Mesendoderm (in vitro differentiated cells): Measurements from ENCODE around the gene PLEKHN1.
A peak's percentile ranks its signal among the peaks of the same experiment; 100 is the strongest.
"Not testable (repeated sequence)": the region's sequence is repeated elsewhere in the genome, so short reads cannot be mapped to it uniquely, and the experiment has no call there.

ENCODE experiments used
- DNase-seq: peaks from one replicate; pipeline ENCODE4 v3.0.0; 2013
- H2AK5ac ChIP-seq: 2 replicates; pipeline ENCODE4 v1.6.1; 2013; ENCODE audit warnings: low read length, inconsistent platforms
- H2BK120ac ChIP-seq: 2 replicates; pipeline ENCODE4 v1.6.1; 2013; ENCODE audit warnings: low read depth, mild to moderate bottlenecking, low read length, moderate library complexity, mixed read lengths
- H2BK15ac ChIP-seq: replicated peaks from 2 replicates; pipeline ENCODE4 v1.6.1; 2013; ENCODE audit warnings: low read depth, mild to moderate bottlenecking, moderate library complexity
- H2BK5ac ChIP-seq: 2 replicates; pipeline ENCODE4 v1.6.1; 2013; ENCODE audit warnings: low read length, inconsistent platforms
- H3K18ac ChIP-seq: 2 replicates; pipeline ENCODE4 v1.6.1; 2013; ENCODE audit warnings: mild to moderate bottlenecking, low read length, mixed read lengths
- H3K23ac ChIP-seq: one replicate; pipeline ENCODE4 v1.6.1; 2013; ENCODE audit warnings: low read length
- H3K27ac ChIP-seq: 2 replicates; pipeline ENCODE4 v1.5.1; 2013; ENCODE audit warnings: low read depth, mild to moderate bottlenecking, inconsistent platforms, low read length, moderate library complexity
- H3K27me3 ChIP-seq: 2 replicates; pipeline ENCODE4 v1.6.1; 2013; ENCODE audit warnings: low read length, control low read depth, mild to moderate bottlenecking, inconsistent platforms; ENCODE audit not compliant: insufficient read depth, poor library complexity
- H3K36me3 ChIP-seq: 2 replicates; pipeline ENCODE4 v1.6.1; 2013; ENCODE audit warnings: low read length, inconsistent platforms; ENCODE audit not compliant: control insufficient read depth, insufficient read depth
- H3K4ac ChIP-seq: one replicate; pipeline ENCODE4 v1.6.1; 2013; ENCODE audit warnings: low read depth, mild to moderate bottlenecking, low read length, moderate library complexity
- H3K4me1 ChIP-seq: 2 replicates; pipeline ENCODE4 v1.6.1; 2013; ENCODE audit warnings: low read depth, low read length, inconsistent platforms; ENCODE audit not compliant: control insufficient read depth
- H3K4me2 ChIP-seq: 2 replicates; pipeline ENCODE4 v1.6.1; 2013; ENCODE audit warnings: low read length
- H3K4me3 ChIP-seq: 2 replicates; pipeline ENCODE4 v1.5.1; 2013; ENCODE audit warnings: mild to moderate bottlenecking, low read length
- H3K56ac ChIP-seq: one replicate; pipeline ENCODE4 v1.6.1; 2013; ENCODE audit warnings: low read length
- H3K79me1 ChIP-seq: 2 replicates; pipeline ENCODE4 v1.6.1; 2013; ENCODE audit warnings: low read length, inconsistent platforms
- H3K79me2 ChIP-seq: 2 replicates; pipeline ENCODE4 v1.6.1; 2013; ENCODE audit warnings: mild to moderate bottlenecking, low read length; ENCODE audit not compliant: control insufficient read depth, insufficient read depth
- H3K9ac ChIP-seq: 2 replicates; pipeline ENCODE4 v1.6.1; 2013; ENCODE audit warnings: low read length, inconsistent platforms
- H4K5ac ChIP-seq: one replicate; pipeline ENCODE4 v1.6.1; 2013; ENCODE audit warnings: low read length
- H4K8ac ChIP-seq: one replicate; pipeline ENCODE4 v1.6.1; 2013; ENCODE audit warnings: low read depth, mild to moderate bottlenecking, control low read depth, low read length, moderate library complexity
- WGBS: extraction: QIAGEN DNeasy Blood & Tissue Kit; methylation state at CpG from one replicate; pipeline ENCODE4 v1.1.7; 2013; ENCODE audit warnings: low lambda C conversion rate, missing lambda C conversion rate; ENCODE audit not compliant: insufficient coverage; ENCODE audit errors: extremely low coverage; 5-methylcytosine and 5-hydroxymethylcytosine counted together

Gene PLEKHN1

DNA sequence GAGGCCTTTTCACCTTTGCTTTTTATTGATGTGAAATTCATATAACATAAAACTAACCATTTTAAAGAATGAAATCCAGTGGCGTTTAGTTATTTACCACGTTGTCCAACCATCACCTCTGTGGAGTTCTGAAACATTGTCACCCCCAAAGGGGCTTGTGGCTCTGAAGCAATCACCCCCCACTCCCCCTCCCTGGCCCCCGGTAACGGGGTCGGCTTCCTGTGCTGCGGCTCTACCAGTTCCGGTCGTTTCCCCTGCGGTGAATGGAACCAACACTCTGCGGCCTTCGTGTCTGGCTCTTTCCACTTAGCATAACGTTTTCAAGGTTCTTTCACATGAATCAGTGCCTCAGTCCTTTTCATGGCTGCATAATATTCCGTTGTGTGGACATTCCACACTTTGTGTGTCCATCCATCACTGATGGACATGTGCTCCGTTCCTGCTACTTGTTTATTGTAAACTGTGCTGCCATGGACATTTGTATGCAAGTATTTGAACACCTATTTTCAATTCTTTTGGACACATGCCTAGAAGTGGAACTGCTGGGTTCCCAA lies 45.2 kb downstream of the PLEKHN1 start:
- no peak overlapping the region for H3K4ac ChIP-seq
- no peak overlapping the region for H3K9ac ChIP-seq
- H2BK120ac ChIP-seq, result no peak overlapping the region
- H3K27me3 ChIP-seq, result no peaks in the 10 kb centered on the region
- no peaks in the 10 kb centered on the region for H3K36me3 ChIP-seq
- no peak overlapping the region for H3K23ac ChIP-seq
- no peak for DNase-seq
- no peak overlapping the region for H3K4me3 ChIP-seq
- no peaks in the 10 kb centered on the region for H3K4me1 ChIP-seq
- WGBS, result no CpG with 5 or more reads among the region's 14 CpGs
- no peak overlapping the region for H2BK5ac ChIP-seq
- H3K18ac ChIP-seq, result no peak overlapping the region
- no peak overlapping the region for H4K8ac ChIP-seq
- no peak overlapping the region for H2AK5ac ChIP-seq
- H3K27ac ChIP-seq, result no peak overlapping the region
- H3K79me1 ChIP-seq, result no peaks in the 10 kb centered on the region
- H3K79me2 ChIP-seq, result no peaks in the 10 kb centered on the region
- no peak overlapping the region for H3K4me2 ChIP-seq
- no peak overlapping the region for H2BK15ac ChIP-seq
- H3K56ac ChIP-seq, result no peak overlapping the region
- no peak overlapping the region for H4K5ac ChIP-seq

DNA sequence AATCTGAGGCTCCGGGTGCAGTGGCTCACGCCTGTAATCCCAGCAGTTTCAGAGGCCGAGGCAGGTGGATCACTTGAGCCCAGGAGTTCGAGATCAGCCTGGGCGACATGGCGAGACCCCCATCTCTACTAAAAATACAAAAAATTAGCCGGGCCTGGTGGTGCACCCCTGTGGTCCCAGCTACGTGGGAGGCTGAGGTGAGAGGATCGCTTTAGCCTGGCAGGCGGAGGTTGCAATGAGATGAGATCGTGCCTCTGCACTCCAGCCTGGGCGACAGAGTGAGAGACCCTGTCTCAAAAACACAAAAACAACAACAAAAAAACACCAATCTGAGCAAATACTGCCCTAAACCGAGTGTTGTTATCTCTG lies 46.4 kb downstream of the PLEKHN1 start:
- H2AK5ac ChIP-seq, H3K4me2 ChIP-seq, H2BK120ac ChIP-seq, H3K4ac ChIP-seq, H2BK15ac ChIP-seq, H3K27me3 ChIP-seq, H3K4me3 ChIP-seq, H2BK5ac ChIP-seq, H3K23ac ChIP-seq, H3K4me1 ChIP-seq, H3K79me2 ChIP-seq, H3K27ac ChIP-seq, H3K79me1 ChIP-seq, H3K18ac ChIP-seq, H4K5ac ChIP-seq, H3K36me3 ChIP-seq, H4K8ac ChIP-seq, DNase-seq: not testable (repeated sequence)
- WGBS, result no CpG with 5 or more reads among the region's 13 CpGs
- Histone ChIP-seq H3K56ac (peak overlapping the region; percentile 81), H3K9ac (peak overlapping the region; percentile 72)

DNA sequence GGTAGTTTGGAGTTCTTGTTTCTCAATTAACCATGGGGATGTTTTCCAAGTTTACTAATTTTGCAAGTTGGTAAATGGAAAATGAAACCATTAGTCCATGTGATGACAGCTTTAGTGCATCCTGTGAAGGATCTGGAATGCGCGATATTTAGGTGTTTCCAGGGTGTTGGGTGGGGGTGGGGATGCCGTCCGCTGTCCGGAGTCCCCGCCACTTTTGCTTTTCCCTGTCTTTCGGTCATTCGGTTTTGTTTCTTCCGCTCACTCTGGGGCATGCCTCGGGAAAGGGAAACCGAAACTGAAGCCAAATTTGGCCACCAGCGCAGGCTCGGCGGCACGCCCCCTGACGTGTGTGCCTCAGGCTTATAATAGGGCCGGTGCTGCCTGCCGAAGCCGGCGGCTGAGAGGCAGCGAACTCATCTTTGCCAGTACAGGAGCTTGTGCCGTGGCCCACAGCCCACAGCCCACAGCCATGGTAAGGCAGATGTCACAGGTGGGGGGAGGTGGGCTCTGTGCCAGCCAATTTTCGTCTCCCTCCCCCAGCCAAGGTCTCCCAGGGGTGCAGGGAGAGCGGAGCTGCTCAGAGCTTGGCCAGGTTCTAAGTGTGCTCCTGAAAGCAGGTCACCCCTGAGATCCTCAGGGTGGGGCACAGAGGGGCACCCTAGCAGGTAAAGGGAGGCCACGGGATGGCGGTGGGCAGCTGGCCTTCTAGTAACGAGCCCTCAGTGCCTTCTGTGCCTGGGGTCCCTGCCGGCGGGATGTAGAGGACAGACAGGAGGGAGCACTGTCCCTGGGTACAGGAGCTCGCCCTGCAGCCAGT lies 47.0 kb downstream of the PLEKHN1 start, which contains the start of gene ISG15:
TSS of gene ISG15 (plus strand) at position 393 of the 817 bp plus-strand sequence. CDS start at position 470, 77 bp downstream.
- no peak within 1 kb of the TSS for H2BK5ac ChIP-seq
- peak within 1 kb of the TSS; percentile 23 for H3K18ac ChIP-seq
- H3K36me3 ChIP-seq, result no peaks in the 10 kb centered on the region
- peak within 1 kb of the TSS; percentile 46 for H3K4ac ChIP-seq
- no peak within 1 kb of the TSS for H3K27ac ChIP-seq
- peak within 1 kb of the TSS; percentile 95 for H3K23ac ChIP-seq
- H3K27me3 ChIP-seq, result no peaks in the 10 kb centered on the region
- H2BK120ac ChIP-seq, result no peak within 1 kb of the TSS
- H4K5ac ChIP-seq, result no peak within 1 kb of the TSS
- no peak within 1 kb of the TSS for H3K4me3 ChIP-seq
- WGBS, result no CpG with 5 or more reads among the region's 30 CpGs
- H3K79me2 ChIP-seq, result no peaks in the 10 kb centered on the region
- H3K4me2 ChIP-seq, result peak within 1 kb of the TSS; percentile 73
- H3K9ac ChIP-seq, result peak within 1 kb of the TSS; percentile 72
- H3K79me1 ChIP-seq, result no peaks in the 10 kb centered on the region
- H3K56ac ChIP-seq, result peak within 1 kb of the TSS; percentile 93
- DNase-seq, result peak; percentile 81
- H4K8ac ChIP-seq, result no peak within 1 kb of the TSS
- H2BK15ac ChIP-seq, result no peak within 1 kb of the TSS
- H2AK5ac ChIP-seq, result peak within 1 kb of the TSS; percentile 69
- no peaks in the 10 kb centered on the region for H3K4me1 ChIP-seq

DNA sequence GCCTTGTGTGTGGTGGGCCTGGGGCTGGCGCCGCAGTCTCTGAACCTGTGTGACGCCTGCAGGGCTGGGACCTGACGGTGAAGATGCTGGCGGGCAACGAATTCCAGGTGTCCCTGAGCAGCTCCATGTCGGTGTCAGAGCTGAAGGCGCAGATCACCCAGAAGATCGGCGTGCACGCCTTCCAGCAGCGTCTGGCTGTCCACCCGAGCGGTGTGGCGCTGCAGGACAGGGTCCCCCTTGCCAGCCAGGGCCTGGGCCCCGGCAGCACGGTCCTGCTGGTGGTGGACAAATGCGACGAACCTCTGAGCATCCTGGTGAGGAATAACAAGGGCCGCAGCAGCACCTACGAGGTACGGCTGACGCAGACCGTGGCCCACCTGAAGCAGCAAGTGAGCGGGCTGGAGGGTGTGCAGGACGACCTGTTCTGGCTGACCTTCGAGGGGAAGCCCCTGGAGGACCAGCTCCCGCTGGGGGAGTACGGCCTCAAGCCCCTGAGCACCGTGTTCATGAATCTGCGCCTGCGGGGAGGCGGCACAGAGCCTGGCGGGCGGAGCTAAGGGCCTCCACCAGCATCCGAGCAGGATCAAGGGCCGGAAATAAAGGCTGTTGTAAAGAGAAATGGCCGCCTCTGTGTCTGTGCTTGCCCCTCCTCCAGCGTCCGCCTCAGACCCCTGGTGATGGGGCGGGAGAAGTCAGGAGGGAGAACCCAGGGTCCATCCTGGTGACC lies 47.8 kb downstream of the PLEKHN1 start:
- Histone ChIP-seq H3K4me2 (no peak overlapping the region), H3K18ac (no peak overlapping the region), H3K4me3 (no peak overlapping the region), H2BK15ac (no peak overlapping the region), H3K79me1 (no peaks in the 10 kb centered on the region), H2BK5ac (no peak overlapping the region), H3K56ac (peak overlapping the region; percentile 93), H3K23ac (peak overlapping the region; percentile 95), H3K4ac (no peak overlapping the region), H4K5ac (no peak overlapping the region), H3K27me3 (no peaks in the 10 kb centered on the region), H4K8ac (no peak overlapping the region), H3K4me1 (no peaks in the 10 kb centered on the region), H3K36me3 (no peaks in the 10 kb centered on the region), H2BK120ac (no peak overlapping the region), H2AK5ac (peak overlapping the region; percentile 69), H3K27ac (no peak overlapping the region), H3K79me2 (no peaks in the 10 kb centered on the region), H3K9ac (peak overlapping the region; percentile 72)
- DNase-seq, result no peak
- no CpG with 5 or more reads among the region's 41 CpGs for WGBS

DNA sequence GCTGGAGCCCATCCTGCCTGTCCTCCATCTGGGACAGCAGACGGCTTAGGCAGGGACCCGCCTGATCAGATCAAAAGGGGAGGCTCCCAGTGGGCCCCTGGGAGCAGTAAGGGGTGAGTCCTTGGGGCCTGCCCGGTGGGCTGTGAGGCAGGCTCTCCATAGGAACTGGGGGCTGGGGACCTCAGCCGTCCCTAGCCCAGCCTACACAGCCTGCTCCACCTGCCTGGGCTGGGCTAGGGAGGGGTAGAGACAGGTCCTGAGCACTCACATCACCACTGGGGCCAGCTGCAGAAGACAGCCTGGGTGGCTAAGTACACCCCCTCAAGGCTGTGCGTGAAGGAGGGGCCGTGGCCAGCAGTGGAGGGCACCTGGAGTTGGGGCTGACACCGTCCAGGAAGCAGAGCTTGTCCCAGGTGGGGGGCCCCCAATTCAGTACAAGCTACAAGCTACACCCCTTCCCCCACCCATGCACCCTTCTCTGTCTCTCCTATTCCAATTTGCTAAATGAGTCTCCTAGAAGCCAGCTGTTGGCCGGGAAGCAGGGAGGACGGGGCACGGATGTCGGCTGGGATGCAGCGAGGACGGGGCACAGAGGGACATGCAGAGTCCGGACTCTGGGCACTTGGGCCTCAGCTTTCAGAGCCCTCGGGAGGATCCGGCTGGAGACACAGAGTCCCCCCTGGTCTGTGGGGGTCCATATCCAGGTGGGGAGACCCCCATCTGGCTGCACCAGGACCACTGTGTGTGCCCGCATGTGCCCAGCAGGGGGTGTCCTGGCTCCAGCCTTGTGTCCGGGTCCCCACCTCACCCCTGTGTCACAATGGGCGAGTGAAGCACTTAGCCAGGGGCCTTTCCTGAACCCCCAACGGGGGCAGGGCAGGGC lies 48.8 kb downstream of the PLEKHN1 start:
- H3K36me3 ChIP-seq, result no peaks in the 10 kb centered on the region
- H3K4me2 ChIP-seq, result no peak overlapping the region
- H2BK120ac ChIP-seq, result no peak overlapping the region
- no peak overlapping the region for H4K5ac ChIP-seq
- no peak overlapping the region for H3K4me3 ChIP-seq
- no peak overlapping the region for H4K8ac ChIP-seq
- no peak overlapping the region for H3K9ac ChIP-seq
- no peak overlapping the region for H3K56ac ChIP-seq
- no peak overlapping the region for H3K27ac ChIP-seq
- no peaks in the 10 kb centered on the region for H3K79me2 ChIP-seq
- no peaks in the 10 kb centered on the region for H3K27me3 ChIP-seq
- H3K4me1 ChIP-seq, result no peaks in the 10 kb centered on the region
- peak overlapping the region; percentile 66 for H3K23ac ChIP-seq
- WGBS, result no CpG with 5 or more reads among the region's 20 CpGs
- no peak for DNase-seq
- H2AK5ac ChIP-seq, result no peak overlapping the region
- H2BK5ac ChIP-seq, result no peak overlapping the region
- H3K18ac ChIP-seq, result no peak overlapping the region
- no peaks in the 10 kb centered on the region for H3K79me1 ChIP-seq
- no peak overlapping the region for H3K4ac ChIP-seq
- no peak overlapping the region for H2BK15ac ChIP-seq
